Keratinocyte (primary cell): ENCODE results near the gene PRRT1B.

ENCODE experiments used
- EZH2 ChIP-seq: IDR thresholded peaks from one replicate; pipeline ENCODE4 v1.6.1; 2012; ENCODE audit warnings: inconsistent platforms, mild to moderate bottlenecking, low read length, moderate library complexity
- TF ChIP-seq, protein P1 (sequence below), 3 experiments: IDR thresholded peaks in 1 of 3; conservative IDR thresholded peaks in 1 of 3; optimal IDR thresholded peaks in 1 of 3; 2 replicates in 2 of 3; 3 replicates in 1 of 3; pipeline versions ENCODE3 to v1.5.1; 2011; ENCODE audit warnings: low read length in 3 of 3, mild to moderate bottlenecking in 3 of 3, moderate library complexity in 2 of 3, control low read depth in 1 of 3, inconsistent platforms in 1 of 3; ENCODE audit not compliant: insufficient read depth in 2 of 3; ENCODE audit errors: extremely low read depth in 1 of 3

DNA sequence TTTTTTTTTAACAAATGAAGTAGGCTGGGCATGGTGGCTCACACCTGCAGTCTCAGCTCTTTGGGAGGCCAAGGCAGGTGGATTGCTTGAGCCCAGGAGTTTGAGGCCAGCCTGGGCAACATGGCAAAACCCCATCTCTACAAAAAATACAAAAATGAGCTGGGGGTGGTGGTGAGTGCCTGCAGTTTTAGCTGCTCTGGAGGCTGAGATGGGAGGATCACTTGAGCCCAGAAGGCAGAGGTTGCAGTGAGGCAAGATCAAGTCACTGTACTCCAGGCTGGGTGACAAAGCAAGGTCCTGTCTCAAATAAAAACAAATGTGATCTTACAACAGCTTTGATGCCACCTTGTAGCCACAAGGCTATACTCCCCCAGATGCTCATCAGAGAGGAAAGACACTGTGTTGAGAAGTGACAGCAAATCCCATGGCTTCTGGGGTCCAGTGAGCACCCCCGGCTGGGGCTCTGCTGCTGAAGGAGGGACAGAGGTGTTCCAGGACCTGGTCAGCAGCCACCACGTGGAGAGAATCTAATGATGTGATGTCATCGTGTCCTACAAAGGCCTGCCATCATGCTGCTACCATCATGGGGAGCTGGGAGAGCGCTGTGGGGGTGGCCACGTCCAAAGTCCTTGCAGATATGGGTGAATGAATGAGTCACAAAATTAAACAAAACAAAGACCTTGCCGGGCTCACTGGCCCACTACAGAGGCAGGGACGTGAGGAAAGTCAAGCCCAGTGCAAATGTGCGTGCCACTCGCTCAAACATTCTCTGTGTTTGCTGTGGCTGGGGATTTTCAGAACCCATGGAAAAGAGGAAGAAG is 60.7 kb downstream of the PRRT1B start:
- TF ChIP-seq, protein P1, sequence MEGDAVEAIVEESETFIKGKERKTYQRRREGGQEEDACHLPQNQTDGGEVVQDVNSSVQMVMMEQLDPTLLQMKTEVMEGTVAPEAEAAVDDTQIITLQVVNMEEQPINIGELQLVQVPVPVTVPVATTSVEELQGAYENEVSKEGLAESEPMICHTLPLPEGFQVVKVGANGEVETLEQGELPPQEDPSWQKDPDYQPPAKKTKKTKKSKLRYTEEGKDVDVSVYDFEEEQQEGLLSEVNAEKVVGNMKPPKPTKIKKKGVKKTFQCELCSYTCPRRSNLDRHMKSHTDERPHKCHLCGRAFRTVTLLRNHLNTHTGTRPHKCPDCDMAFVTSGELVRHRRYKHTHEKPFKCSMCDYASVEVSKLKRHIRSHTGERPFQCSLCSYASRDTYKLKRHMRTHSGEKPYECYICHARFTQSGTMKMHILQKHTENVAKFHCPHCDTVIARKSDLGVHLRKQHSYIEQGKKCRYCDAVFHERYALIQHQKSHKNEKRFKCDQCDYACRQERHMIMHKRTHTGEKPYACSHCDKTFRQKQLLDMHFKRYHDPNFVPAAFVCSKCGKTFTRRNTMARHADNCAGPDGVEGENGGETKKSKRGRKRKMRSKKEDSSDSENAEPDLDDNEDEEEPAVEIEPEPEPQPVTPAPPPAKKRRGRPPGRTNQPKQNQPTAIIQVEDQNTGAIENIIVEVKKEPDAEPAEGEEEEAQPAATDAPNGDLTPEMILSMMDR (optimal IDR thresholded peaks at IDR 0.05 in 1 of 3, IDR thresholded peaks at IDR 0.05 in 1 of 3, conservative IDR thresholded peaks at IDR 0.05 in 1 of 3; ENCODE audit: extremely low read depth in 1 of 3, insufficient read depth in 2 of 3, low read length in 3 of 3): no peak
- no peak for TF ChIP-seq EZH2
